Measurements from ENCODE around the gene MAP2K2.

- TF ChIP-seq CTCF (IDR thresholded peaks at IDR 0.05 in 8 of 11, conservative IDR thresholded peaks at IDR 0.05 in 3 of 11) = no peak
- TF ChIP-seq POLR2A (IDR thresholded peaks at IDR 0.05) = no peak
- TF ChIP-seq POLR2AphosphoS5 (IDR thresholded peaks at IDR 0.05) = peak; percentile 58 to 76 (median 67)
Measured at GRCh38 chr19:4083677-4084546, 40.0 kb downstream of the MAP2K2 start.
